Right kidney (tissue), 9 donors: ENCODE results near the gene KCNH1.
A peak's percentile ranks its signal among the peaks of the same experiment; 100 is the strongest.

Source experiments
- DNase-seq: peaks from one replicate; pipeline ENCODE4 v3.0.0-alpha.2; 2016
- long read RNA-seq, 8 donors: transcript quantifications; one replicate each; lab custom pipeline, GENCODE V29; 2026

Gene KCNH1, protein sequence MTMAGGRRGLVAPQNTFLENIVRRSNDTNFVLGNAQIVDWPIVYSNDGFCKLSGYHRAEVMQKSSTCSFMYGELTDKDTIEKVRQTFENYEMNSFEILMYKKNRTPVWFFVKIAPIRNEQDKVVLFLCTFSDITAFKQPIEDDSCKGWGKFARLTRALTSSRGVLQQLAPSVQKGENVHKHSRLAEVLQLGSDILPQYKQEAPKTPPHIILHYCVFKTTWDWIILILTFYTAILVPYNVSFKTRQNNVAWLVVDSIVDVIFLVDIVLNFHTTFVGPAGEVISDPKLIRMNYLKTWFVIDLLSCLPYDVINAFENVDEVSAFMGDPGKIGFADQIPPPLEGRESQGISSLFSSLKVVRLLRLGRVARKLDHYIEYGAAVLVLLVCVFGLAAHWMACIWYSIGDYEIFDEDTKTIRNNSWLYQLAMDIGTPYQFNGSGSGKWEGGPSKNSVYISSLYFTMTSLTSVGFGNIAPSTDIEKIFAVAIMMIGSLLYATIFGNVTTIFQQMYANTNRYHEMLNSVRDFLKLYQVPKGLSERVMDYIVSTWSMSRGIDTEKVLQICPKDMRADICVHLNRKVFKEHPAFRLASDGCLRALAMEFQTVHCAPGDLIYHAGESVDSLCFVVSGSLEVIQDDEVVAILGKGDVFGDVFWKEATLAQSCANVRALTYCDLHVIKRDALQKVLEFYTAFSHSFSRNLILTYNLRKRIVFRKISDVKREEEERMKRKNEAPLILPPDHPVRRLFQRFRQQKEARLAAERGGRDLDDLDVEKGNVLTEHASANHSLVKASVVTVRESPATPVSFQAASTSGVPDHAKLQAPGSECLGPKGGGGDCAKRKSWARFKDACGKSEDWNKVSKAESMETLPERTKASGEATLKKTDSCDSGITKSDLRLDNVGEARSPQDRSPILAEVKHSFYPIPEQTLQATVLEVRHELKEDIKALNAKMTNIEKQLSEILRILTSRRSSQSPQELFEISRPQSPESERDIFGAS
- long read RNA-seq, donor 1 = 0 reads
- long read RNA-seq, donor 2 = 0 reads
- long read RNA-seq, donor 3 = 0 reads
- long read RNA-seq, donor 4 = 0 reads
- long read RNA-seq, donor 5 = 0 reads
- long read RNA-seq, donor 6 = 0 reads
- long read RNA-seq, donor 7 = 0 reads
- long read RNA-seq, donor 8, full-length matches to known transcripts = 1 of 1 reads
- long read RNA-seq, donor 8, partial matches to known transcripts = 0 of 1 reads
- long read RNA-seq, donor 8, other reads (novel, unspliced or antisense) = 0 of 1 reads

DNA sequence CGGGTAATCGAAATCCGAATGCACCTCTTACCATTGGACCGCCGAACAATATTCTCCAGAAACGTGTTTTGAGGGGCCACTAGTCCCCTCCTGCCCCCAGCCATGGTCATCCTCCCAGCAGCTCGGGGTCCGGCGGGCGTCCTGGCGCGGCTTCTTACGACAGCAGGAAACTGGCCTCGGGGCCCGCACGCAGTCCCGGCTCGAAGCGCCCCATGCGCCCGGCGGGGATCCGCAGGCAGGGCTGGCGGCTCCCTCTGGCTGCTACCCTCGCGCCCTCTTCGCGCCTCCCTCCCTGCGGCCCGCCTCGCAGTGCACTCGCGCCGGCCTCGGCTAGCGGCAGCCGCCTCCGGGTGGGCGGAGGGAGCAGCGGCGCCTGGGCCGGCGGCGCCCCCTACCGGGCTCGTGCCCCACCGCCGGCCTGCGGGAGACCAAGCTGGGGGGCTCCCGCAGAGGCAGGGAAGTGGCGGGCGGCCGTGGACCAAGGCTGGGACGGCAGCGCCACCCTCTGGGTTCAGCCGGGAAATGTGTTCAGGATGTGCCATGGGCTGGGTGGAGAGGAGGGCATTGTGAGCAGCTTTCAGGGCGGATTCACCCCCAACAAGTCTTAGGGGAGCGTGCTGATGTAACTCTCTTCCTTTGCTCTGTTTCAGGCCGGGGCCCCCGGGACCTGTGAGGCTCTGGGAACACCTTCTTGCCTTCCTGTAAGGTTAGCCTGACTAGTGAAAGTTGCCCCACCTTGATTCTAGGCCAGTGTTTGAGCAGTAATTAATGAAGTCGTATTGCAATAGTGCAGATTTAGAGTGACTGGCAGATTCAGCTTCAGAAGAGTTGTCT lies at the start of gene KCNH1:
TSS of gene KCNH1 (minus strand) at position 313 of the 834 bp plus-strand sequence. CDS start at position 110, 203 bp downstream.
- peak; percentile 82 for DNase-seq

DNA sequence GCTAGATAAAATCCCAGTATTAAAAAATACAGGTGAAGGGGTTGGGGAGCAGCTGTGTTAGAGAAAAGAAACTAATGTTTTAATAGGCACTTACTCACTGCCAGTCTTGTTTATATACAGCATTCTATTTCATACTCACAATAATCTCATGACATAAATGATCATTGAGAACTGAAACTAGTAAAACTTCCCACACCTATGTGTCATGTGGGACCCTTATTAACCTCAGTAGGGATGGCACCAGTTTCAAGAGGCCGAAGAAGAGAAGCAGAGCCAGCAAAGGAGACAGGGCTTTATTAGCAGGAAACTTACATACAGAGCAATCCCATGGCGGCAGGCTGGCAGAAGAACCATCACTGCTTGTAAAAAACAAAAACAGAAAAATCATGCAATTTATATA lies 48.8 kb upstream of the KCNH1 start:
- no peak for DNase-seq

DNA sequence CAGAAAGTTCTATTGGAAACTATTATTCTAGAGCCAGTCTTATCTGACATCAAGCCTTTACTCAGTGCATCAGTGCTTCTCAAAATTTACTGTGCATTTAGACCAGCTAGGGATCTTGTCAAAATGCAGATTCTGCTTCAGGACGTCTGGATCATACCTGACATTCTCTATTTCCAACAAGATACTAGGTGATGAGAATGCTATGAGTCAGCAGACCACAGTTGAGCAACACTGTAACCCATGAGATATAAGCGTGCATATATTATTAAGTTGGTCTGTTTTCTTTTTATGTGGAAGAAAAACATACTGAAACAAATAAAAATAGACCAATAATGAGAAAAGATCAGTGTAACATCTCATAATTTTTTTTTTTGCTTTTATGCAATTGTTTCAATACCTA lies 40.4 kb upstream of the KCNH1 start:
- DNase-seq = no peak

DNA sequence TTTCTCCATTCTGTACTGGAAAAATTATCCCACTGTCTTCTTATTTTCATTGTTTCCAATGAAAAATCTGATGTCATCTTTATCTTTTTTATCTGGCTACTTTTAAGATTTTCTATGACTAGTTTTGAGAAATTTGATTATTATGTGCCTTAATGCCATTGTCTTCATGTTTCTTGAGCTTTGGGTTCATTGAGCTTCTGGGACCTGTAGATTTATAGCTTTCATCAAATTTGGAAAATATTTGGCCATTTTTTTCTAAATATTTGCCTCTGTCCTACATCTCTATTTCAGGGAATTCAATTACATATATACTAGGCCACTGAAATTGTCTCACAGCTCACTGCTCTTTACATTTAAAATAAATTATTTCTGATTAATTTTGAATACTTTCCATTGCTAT lies 38.7 kb upstream of the KCNH1 start:
- no peak for DNase-seq

DNA sequence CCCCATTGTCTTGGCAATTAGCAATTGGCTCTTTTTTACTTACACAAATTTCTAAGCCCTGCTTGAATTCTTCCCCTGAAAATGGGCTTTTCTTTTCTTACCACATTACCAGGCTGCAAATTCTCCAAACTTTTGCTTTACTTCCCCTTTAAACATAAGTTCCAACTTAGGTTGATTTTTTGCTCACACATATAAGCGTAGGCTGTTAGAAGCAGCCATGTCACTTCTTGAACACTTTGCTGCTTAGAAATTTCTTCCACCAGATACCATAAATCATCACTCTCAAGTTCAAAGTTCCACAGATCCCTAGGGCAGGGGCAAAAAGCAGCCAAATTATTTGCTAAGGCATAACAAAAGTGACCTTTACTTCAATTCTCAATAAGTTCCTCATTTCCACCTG lies 35.4 kb upstream of the KCNH1 start:
- no peak for DNase-seq

DNA sequence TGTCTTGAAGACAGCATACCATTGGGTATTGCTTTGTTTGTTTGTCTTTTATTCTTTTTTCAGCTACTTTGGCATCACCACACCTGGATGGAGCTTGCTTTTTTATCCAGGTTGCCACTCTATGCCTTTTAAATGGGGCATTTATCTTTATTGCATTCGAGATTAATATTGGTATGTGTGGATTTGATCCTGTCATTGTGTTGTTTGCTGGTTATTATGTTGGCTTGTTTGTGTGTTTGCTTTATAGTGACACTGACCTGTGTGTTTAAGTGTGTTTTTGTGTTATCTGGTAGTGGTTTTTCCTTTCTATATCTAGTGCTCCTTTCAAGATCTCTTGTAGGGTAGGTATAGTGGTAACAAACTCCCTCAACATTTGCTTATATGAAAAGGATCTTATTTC lies 24.9 kb upstream of the KCNH1 start:
- no peak for DNase-seq

DNA sequence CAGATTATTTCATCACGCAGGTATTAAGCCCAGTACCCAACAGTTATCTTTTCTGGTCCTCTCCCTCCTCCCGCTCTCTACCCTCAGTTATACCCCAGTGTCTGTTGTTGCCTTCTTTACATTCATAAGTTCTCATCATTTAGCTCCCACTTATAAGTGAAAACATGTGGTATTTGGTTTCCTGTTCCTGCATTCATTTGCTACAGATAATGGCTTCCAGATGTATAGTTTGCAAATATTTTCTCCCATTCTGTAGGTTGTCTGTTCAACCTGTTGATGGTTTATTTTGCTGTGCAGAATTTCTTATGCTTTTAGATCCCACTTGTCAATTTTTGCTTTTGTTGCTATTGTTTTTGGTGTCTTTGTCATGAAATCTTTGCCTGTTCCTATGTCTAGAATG lies 21.1 kb upstream of the KCNH1 start:
- DNase-seq = no peak

DNA sequence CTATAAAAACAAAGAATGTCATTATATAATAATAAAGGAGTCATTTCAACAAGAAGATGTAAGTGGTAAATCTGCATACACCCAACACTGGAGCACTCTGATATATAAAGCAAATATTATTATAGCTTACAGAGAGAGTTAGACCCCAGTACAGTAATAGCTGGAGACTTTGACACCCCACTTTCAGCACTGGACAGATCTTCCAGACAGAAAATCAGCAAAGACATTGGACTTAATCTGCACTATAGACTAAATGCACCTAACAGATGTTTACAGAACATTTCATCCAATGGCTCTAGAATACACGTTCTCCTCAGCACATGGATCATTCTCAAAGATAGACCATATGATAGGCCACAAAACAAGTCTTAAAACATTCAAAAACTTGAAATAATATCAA lies 20.0 kb upstream of the KCNH1 start:
- DNase-seq = no peak

- DNase-seq = no peak
Measured at GRCh38 chr1:211148366-211148765, 14.4 kb upstream of the KCNH1 start.

DNA sequence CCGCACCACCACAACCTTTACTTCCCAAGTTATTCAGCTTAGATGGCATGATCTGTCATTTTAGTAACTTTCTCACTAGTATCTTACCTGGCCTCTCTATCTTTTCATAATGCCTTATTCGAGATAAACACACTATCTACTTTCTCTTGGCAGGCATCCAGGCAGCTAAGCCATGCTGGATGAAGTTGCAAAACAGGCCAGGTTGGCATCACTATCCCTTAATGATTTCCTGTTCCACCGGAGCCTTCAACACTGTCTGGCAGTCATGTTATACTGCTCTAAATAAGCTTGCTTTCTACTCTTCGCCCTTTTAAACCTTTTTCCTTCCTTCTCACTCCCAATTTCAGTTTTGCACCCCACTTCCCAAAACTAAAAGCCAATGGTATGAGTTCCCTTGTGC lies 12.0 kb upstream of the KCNH1 start:
- DNase-seq = no peak

DNA sequence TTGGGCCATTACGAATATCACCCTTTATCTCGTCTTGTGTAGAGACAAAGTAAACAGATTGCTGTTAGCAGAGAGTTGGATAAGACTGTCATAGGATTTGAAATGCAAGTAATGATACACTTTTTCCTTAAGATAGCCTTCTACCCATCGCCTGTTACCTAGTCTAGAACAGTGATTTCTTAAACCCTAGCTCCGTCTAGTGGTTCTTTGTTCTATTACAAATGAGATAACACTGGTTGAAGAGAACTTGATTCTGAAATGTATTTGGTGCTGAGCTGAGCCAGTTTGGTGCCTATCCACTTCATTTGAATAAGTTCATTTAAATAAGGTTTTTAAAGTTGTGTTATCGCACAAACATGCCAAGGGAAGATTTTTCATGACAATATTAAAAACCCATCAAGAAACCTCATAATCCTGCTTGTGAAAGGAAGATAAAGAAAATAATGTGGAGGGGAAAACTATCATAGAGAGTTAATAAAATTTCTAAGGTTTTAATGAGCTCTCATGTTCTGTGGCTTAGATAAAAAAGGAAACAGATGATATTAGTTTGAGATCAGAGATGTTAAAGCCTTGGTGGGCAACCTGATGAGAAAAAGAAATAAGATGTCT lies 1.5 kb upstream of the KCNH1 start:
- DNase-seq = no peak

- no peak for DNase-seq
Measured at GRCh38 chr1:211133393-211133835, 534 bp downstream of the KCNH1 start.

- no peak for DNase-seq
Measured at GRCh38 chr1:211132721-211133392, 1.1 kb downstream of the KCNH1 start.

DNA sequence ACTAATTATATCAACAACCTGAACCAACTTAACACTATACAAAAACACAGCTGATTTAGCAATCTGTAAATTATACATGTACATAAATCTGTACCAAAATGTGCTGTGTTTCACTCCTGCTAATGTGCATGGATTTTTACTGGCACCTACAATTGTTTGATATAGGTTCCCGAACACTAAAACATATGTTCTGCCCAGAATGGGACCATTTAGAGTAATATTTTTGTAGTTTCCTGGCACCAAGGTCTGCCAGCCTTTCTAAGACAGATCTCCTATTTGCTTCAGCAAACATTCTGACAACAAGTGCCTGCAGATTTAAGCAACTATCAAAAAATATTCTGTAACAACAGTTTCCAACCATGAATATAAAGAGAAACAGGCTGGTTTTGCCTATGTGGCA lies 4.2 kb downstream of the KCNH1 start:
- DNase-seq = no peak

DNA sequence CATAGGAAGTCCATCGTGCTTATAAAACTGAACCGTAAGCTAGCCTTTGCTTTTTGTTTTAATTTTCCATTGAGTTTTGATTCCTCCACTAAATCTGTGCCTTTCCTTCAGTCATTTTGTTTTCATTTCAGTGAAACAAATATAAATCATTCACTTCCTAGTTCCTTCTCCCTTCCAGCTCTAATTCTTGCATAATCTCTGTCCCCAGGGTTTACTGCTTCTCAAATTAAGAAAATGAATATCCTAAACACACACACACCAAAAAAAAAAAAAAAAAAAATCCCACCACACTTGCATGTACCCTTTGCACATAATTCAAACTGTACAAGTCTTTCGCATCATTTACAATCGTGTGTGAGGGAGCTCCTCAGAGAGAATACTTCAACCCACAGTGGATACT lies 6.8 kb downstream of the KCNH1 start:
- no peak for DNase-seq

DNA sequence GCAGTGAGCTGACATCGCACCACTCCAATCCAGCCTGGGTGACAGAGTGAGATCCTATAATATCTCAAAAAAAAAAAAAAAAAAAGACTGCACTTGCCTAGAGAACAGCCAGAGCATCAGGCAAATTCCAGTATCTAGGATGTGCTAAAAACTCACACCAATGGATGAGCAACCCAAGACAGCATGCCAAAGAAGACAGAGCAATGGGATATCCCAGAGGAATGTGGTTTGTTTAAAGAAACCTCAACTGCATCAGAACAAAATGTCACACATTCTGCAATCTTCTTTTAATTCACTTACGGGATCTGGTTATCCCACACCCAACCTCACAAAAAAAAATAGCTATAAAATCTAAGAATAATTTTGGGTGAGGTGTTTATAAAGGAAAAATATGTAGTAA lies 7.3 kb downstream of the KCNH1 start:
- DNase-seq = no peak

DNA sequence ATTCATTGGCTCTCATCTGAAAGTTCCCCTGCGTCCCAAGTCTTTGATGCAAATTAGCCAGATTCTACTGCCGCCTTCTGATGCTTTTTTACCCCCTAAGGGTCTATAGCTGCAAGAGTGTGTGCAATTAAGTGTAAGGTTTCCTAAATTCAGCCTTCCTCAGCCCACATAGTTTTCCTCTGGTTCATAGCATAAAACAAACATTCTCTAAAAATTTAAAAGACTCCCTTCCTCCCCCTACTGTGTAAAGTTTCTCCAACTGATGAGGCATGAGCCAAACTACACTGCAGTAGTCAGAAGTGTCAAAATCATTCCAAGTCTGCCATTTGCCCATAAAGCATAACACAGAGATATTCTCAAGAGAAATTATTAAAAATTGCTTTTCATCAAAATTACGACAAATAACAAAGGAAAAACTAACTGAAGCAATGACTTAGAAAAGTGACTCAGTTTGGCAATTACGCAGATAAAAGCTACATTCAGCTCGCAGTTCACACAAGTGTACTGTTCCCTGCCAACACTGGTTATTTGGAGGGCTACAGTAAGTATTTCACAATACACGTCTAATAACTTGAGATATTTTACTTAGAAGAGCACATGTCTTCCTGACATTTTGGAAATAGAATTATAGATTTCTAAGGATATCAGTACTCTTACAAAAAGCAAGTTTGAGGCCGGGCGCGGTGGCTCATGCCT lies 15.4 kb downstream of the KCNH1 start:
- DNase-seq = no peak

- DNase-seq = no peak
Measured at GRCh38 chr1:211114446-211114845, 19.5 kb downstream of the KCNH1 start.

GRCh38 chr1:211113566-211113965 lies 20.4 kb downstream of the KCNH1 start:
- DNase-seq = no peak

DNA sequence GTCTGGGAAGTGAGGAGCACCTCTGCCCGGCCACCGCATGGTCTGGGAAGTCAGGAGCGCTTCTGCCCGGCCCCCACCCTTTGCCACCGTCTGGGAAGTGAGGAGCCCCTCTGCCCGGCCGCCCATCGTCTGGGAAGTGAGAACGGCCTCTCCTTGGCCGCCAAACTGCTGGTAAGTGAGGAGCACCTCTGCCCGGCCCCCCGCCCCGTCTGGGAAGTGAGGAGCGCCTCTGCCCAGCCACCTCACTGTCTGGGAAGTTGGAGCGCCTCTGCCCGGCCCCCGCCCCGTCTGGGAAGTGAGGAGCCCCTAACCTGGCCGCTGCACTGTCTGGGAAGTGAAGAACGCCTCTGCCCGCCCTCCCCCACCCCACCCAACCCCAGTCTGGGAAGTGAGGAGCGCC lies 22.6 kb downstream of the KCNH1 start:
- no peak for DNase-seq
